SJCRH30 (cell line): ENCODE measurements around the gene KCNJ11. TPM values are rescaled to one million over a fixed set of nuclear protein-coding genes. Genes with fewer than 3 reads are reported as not detected.

Experiments used
- DNase-seq, 2 experiments: peaks; one replicate each; pipeline ENCODE4 v3.0.0-alpha.2; 2015 to 2020
- H3K27ac ChIP-seq: fragments of 250-450 bp; sonication (Bioruptor Pico); 2 replicates; pipeline ENCODE4 v1.5.1; 2020; ENCODE audit warnings: mild to moderate bottlenecking, moderate library complexity
- H3K27me3 ChIP-seq: fragments of 250-450 bp; sonication (Bioruptor Pico); 2 replicates; pipeline ENCODE4 v1.5.1; 2020; ENCODE audit warnings: mild to moderate bottlenecking, moderate library complexity
- H3K36me3 ChIP-seq: fragments of 250-450 bp; sonication (Bioruptor Pico); 2 replicates; pipeline ENCODE4 v1.5.1; 2020; ENCODE audit warnings: mild to moderate bottlenecking, moderate library complexity
- H3K4me1 ChIP-seq: fragments of 250-450 bp; sonication (Bioruptor Pico); 2 replicates; pipeline ENCODE4 v1.5.1; 2020; ENCODE audit warnings: mild to moderate bottlenecking, moderate library complexity
- H3K4me3 ChIP-seq: fragments of 250-450 bp; sonication (Bioruptor Pico); 2 replicates; pipeline ENCODE4 v1.5.1; 2020; ENCODE audit warnings: mild to moderate bottlenecking, moderate library complexity
- H3K9me3 ChIP-seq: fragments of 250-450 bp; sonication (Bioruptor Pico); replicated peaks from 2 replicates; pipeline ENCODE4 v1.5.1; 2020; ENCODE audit warnings: mild to moderate bottlenecking, moderate library complexity
- total RNA-seq: library from RNA; depleted of rRNA; stranded (reverse); fragments of >200 nt; shearing (Covaris generic); gene quantifications from 2 replicates; pipeline ENCODE4 v1.2.3, GENCODE V29; 2014

The KCNJ11 gene
- total RNA-seq, 1 experiment from 2014 or later, result 5.9 TPM

DNA sequence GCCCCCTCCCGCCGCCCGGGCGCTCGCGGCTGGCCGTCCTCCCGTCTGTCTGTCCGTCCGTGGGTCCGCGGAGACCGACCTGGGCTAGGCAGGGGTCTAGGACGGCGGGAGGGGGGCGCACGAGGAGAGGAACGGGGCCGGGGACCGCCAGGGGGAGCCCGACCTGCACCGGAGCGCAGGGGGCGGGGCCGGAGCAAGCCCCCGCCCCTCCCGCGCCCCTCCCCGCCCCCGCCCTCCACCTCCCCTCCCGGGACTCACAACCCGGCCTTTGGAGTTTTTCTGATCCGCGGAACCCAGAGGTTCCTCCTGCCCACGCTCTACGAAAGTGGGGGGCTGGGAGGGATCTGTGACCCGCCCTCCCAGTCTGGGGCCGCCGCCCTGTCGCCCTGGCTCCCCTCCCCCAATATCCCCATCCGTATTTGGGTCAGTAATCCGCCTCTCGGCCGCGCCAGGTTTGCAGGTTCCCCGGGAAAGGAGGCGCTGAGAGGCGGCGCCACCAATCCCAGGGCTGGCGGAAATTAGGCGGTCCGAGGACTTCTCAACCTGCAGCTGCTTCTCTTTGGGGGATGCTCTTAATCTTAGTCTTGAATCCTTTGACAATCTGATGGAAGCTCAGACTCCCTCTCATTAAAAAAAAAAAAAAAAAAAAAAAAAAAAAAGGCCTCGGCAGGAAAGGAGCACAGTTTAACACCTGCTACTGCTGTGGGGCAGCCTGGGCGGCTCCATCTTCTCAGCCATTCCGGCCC lies 925 bp upstream of the KCNJ11 start:
- Histone ChIP-seq H3K36me3 (no peaks in the 10 kb centered on the region), H3K27me3 (no peaks in the 10 kb centered on the region), H3K9me3 (no peaks in the 10 kb centered on the region), H3K27ac (peak overlapping the region; percentile 45; the same call in 1 of the 2 replicates), H3K4me1 (peaks cover 5% of the 10 kb centered on the region; the same call in 1 of the 2 replicates), H3K4me3 (peak overlapping the region; percentile 74)
- DNase-seq, result peak; percentile 81 to 88

DNA sequence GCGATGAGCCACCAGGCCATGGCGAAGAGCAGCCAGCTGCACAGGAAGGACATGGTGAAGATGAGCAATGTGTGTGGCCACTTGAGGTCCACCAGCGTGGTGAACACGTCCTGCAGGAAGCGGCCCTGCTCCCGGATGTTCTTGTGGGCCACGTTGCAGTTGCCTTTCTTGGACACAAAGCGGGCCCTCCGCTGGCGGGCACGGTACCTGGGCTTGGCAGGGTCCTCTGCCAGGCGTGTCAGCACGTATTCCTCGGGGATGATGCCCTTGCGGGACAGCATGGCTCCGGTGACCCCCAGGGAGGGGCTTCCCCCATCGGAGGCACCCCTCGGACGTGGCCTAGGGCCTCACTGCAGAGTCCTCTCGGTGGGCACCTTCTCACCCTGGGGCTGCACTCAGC lies 648 bp downstream of the KCNJ11 start:
- H3K4me1 ChIP-seq, result peaks cover 5% of the 10 kb centered on the region; the same call in 1 of the 2 replicates
- no peaks in the 10 kb centered on the region for H3K27me3 ChIP-seq
- DNase-seq, result no peak
- H3K27ac ChIP-seq, result no peak overlapping the region
- H3K36me3 ChIP-seq, result no peaks in the 10 kb centered on the region
- no peaks in the 10 kb centered on the region for H3K9me3 ChIP-seq
- H3K4me3 ChIP-seq, result no peak overlapping the region

DNA sequence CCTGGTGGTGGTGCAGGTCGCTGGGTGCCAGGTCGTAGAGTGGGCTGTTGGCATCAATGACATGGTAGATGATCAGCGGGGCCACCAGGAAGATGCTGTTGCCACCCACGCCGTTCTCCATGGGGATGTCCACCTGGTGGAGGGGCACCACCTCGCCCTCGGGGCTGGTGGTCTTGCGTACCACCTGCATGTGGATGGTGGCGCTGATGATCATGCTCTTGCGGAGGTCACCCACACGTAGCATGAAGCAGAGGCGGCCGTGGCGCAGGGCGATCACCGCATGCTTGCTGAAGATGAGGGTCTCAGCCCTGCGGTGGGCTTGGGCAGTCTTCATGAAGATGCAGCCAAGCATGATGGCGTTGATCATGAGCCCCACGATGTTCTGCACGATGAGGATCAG lies 1.2 kb downstream of the KCNJ11 start:
- no peaks in the 10 kb centered on the region for H3K9me3 ChIP-seq
- DNase-seq, result no peak
- no peak overlapping the region for H3K4me3 ChIP-seq
- H3K27ac ChIP-seq, result no peak overlapping the region
- H3K4me1 ChIP-seq, result peaks cover 5% of the 10 kb centered on the region; the same call in 1 of the 2 replicates
- no peaks in the 10 kb centered on the region for H3K27me3 ChIP-seq
- H3K36me3 ChIP-seq, result no peaks in the 10 kb centered on the region

DNA sequence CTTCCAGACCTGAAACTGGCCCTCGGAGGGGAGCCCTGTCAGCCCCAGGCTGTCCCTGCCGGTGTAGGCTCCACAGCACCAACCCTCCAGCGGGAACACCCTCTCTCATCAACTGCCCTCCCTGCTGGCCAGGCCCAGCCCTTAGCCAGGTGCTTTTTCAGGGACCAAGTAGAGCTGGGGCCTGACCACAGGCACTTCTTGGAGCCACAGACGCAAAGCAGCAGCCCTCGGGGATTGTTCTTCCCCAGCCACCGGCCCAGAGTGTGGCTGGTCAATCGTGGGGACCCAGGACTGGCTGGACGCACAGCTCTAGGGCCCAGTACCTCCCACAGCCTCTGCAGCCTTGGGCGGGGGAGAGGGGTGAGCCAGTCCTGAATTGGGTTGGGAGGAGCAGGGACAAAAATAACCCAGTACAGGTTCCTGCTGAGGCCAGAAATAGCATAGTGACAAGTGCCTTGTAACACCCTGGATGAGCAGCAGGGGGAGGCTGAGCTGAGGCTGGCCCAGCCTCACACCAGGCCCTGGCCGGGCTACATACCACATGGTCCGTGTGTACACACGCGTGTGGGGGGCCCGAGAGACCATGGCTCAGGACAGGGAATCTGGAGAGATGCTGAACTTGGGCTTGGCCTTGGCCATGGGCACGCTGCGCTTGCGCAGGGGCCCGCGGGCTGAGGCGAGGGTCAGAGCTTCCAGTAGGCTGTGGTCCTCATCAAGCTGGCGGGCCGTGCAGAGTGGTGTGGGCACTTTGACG lies 2.0 kb downstream of the KCNJ11 start:
- Histone ChIP-seq H3K4me3 (no peak overlapping the region), H3K4me1 (peaks cover 5% of the 10 kb centered on the region; the same call in 1 of the 2 replicates), H3K27me3 (no peaks in the 10 kb centered on the region), H3K27ac (no peak overlapping the region), H3K36me3 (no peaks in the 10 kb centered on the region), H3K9me3 (no peaks in the 10 kb centered on the region)
- DNase-seq, result peak; percentile 62 to 74

DNA sequence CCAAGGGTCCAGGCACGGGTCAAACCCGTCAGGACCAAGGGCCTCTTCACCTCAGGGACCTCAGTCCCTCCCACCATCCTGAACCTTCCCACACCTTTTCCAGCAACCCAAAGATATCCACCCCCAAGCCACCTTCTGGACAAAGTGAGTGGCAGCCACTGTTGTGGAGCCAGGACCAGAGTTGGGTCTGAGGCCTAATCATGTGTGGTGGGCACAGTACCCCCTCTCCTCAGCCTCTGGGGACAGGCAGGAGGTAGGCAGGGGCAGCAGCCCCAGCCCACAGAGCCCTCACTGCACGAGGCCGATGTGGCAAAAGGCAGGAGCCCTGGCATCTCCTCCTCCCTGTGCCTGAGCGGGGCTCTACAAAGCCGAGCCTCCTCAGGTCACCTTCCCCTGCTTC lies 2.5 kb downstream of the KCNJ11 start:
- no peak overlapping the region for H3K4me3 ChIP-seq
- H3K27ac ChIP-seq, result no peak overlapping the region
- no peak for DNase-seq
- H3K36me3 ChIP-seq, result no peaks in the 10 kb centered on the region
- peaks cover 5% of the 10 kb centered on the region; the same call in 1 of the 2 replicates for H3K4me1 ChIP-seq
- H3K27me3 ChIP-seq, result no peaks in the 10 kb centered on the region
- H3K9me3 ChIP-seq, result no peaks in the 10 kb centered on the region

DNA sequence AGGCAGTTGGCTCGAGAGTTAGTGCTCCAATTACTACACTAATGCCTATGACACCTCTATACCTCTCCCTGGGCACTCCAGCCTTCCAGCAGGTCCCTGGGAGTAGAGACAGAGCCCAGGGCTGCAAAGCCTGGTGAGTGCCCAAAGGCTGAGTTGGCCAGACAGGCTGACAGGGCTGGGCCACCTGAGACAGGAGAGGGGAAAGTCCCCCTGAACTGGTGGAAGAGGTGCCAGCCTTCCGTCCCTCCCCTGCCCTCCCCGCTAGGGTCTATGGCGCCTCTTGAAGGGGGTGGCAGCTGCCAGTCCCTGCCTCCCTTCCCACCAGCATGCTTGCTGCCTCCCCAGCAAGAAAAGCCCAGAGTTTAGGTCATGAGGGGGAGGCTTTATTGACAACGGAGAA lies 3.0 kb downstream of the KCNJ11 start:
- H3K27me3 ChIP-seq, result no peaks in the 10 kb centered on the region
- no peaks in the 10 kb centered on the region for H3K9me3 ChIP-seq
- H3K4me1 ChIP-seq, result peaks cover 5% of the 10 kb centered on the region; the same call in 1 of the 2 replicates
- H3K4me3 ChIP-seq, result no peak overlapping the region
- no peak overlapping the region for H3K27ac ChIP-seq
- DNase-seq, result no peak
- H3K36me3 ChIP-seq, result no peaks in the 10 kb centered on the region

DNA sequence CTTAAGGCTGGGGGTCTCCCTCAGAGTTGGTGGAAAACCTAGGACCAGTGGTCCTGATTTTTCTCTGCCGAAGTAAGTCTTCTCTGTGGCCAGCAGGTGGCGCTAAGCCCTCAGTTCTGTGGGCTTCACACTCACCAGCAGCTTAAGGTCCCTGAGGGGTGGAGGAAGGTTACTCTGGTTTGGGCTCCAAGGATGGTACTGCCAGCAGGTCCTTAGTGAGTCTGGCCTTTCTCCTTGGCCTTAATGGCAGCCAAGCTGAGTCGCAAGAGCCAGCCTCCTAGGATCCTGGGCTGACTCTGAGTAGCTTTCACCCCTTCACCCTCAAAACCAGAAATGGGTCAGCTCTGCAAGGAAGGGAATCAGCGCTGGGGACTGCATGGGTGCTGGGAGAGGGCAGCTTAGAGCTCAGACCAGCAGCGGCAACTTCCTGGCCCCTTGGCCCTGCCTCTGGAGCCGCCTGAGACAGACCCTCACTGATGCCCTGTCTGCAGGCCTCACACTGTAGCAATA lies 4.4 kb downstream of the KCNJ11 start:
- Histone ChIP-seq H3K27ac (no peak overlapping the region), H3K27me3 (no peaks in the 10 kb centered on the region), H3K4me3 (no peak overlapping the region), H3K36me3 (no peaks in the 10 kb centered on the region), H3K4me1 (no peaks in the 10 kb centered on the region), H3K9me3 (no peaks in the 10 kb centered on the region)
- DNase-seq, result peak; percentile 82 to 97

DNA sequence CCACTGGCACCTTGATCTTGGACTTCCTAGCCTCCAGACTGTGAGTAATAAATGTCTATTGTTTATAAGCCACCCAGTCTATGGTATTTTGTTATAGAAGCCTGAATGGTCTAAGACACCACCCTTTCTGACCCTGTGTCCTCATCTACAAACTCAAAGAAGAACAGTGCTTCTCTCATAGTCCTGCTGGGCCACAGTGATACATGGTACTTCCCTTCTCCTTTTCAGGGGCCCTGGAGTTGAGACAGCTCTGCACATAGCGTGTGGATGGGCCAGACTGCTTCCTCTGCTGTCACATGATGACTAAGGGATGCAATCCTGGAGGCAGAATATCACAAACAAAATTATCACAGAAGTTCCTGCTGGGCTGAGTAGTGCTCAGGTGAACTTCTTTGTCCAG lies 5.0 kb downstream of the KCNJ11 start:
- Histone ChIP-seq H3K27me3 (no peaks in the 10 kb centered on the region), H3K9me3 (no peaks in the 10 kb centered on the region), H3K27ac (no peak overlapping the region), H3K4me3 (no peak overlapping the region), H3K36me3 (no peaks in the 10 kb centered on the region), H3K4me1 (no peaks in the 10 kb centered on the region)
- no peak for DNase-seq

DNA sequence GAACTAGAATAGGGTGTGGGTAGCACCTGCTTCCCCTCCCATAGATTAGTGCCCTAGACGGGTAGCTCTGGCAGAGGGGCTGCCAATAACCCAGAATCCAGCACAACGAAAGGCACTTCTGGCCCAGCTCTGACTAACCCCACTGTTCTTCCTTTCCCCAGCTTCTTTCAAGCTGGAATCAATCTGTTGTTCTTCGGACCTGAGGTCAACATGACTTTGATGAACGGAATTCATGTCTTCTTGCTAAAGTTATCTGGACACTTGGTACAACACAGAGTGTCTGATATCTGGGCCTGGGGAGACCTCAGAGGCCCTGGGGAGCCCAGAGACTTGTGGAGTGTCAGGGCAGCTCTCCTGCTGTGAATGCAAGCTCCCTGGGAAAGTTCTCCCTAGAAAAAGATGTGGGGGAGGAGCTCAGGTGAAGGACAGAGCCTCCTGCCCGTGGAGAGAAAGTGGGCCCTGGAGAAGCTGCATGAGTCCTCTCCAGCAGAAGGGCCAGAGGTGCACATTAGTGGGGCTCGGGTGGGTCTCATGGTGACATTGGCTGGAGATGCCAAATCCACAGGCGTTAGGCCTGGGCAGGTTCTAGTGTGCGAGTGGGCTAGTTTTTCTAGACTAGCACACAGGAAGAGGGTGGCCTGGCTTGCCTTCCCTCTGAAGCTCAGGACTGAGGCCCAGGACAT lies 6.3 kb downstream of the KCNJ11 start:
- H3K4me3 ChIP-seq, result no peak overlapping the region
- no peaks in the 10 kb centered on the region for H3K27me3 ChIP-seq
- H3K4me1 ChIP-seq, result no peaks in the 10 kb centered on the region
- DNase-seq, result no peak
- no peaks in the 10 kb centered on the region for H3K36me3 ChIP-seq
- H3K9me3 ChIP-seq, result no peaks in the 10 kb centered on the region
- no peak overlapping the region for H3K27ac ChIP-seq

DNA sequence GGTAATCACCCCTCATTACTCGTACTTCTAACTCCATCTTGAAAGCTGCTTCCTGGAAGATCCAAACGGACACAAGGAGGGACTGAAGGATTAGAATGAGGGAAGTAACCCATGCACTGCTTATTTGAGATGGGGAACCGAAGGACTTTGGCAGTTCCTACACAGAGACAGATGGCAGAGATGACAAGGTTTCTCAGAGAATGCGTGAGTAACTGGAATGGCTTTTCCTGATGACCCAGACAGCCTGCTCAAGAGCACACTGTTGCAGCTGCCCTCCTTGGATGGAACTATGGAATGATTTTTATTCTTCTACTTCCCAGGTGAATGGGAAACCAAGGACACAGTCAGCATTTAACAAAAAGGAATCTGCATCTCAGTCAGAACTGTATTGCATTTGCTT lies 7.3 kb downstream of the KCNJ11 start:
- no peaks in the 10 kb centered on the region for H3K4me1 ChIP-seq
- H3K27ac ChIP-seq, result no peak overlapping the region
- no peaks in the 10 kb centered on the region for H3K36me3 ChIP-seq
- H3K27me3 ChIP-seq, result no peaks in the 10 kb centered on the region
- DNase-seq, result no peak
- no peak overlapping the region for H3K4me3 ChIP-seq
- H3K9me3 ChIP-seq, result no peaks in the 10 kb centered on the region

DNA sequence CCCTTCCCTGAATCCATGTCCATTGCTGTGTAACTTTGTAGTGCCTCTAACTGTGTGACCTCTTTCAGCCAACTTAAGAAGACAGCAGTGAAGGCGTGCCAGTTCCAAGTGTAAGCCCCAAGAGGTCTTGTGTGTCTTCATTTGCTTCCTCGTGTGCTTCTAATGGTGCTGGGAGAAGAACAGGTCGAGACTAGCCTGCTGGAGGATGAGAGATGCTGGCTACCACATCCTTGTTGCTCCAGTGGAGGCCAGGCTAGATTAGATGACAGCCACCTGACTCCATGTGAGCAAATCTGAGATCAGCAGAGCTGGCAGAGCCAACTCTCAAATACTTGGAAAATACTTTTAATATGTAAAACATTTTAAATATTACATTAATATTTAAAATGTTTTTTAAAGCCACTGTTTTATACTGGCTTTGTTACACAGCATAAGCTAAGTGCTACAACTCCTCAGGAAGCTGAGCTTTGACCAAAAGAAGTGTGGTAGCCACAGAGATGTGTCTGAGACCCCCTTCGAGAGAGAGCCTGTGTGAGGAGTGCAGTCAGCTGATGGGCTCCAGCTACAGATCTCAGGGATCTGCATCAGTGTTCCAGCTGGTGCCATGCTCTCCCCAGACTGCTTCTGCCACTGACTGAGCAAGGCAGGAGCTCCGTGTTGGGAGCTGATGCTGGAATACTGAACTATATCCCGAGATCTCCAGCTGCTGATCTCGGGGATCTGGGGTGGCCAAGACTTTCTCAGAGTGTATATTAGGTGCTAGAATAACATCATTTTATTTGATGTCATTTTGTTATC lies 8.9 kb downstream of the KCNJ11 start:
- Histone ChIP-seq H3K36me3 (no peaks in the 10 kb centered on the region), H3K27ac (no peak overlapping the region), H3K4me1 (no peaks in the 10 kb centered on the region), H3K27me3 (no peaks in the 10 kb centered on the region), H3K4me3 (no peak overlapping the region), H3K9me3 (no peaks in the 10 kb centered on the region)
- DNase-seq, result no peak

DNA sequence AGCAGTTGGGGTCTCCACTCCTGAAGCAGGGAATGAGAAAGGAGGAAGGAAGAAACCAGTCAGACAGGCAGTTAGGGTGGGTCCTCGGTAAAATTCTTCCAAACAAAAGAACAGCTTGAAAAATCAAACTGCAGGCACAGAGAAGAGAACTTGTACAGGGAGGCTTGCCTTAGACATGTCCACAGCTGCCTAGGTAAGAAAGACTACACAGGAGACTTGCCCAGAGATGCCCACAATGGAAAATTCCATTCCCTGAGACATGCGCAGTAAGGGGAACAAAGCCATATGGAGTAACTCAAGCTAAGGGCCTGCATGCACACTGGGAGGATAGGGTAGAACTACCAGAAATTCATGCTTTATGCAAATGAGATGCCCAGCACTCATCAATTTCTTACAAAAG lies 9.8 kb downstream of the KCNJ11 start:
- H3K4me1 ChIP-seq, result no peaks in the 10 kb centered on the region
- no peaks in the 10 kb centered on the region for H3K27me3 ChIP-seq
- H3K9me3 ChIP-seq, result no peaks in the 10 kb centered on the region
- DNase-seq, result no peak
- H3K36me3 ChIP-seq, result no peaks in the 10 kb centered on the region
- no peak overlapping the region for H3K4me3 ChIP-seq
- H3K27ac ChIP-seq, result no peak overlapping the region

DNA sequence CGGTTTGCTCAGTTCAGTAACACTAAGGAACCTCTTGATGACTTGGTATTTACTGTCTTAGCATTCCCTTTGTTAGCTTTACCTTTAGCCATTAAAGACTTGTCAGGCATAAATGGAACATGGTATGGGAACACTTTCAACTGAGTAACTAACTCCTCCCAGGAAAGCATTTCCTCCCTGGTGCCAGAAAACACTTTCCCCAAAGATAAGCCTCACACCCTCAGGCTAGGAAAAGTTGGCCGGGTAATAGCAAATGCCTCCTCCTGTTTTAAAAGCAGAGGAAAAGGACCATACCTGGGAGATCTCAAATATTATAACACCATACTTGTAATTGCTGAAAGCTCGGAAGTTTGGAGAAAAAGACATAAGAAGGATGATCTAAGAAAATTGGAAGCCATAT lies 12.0 kb downstream of the KCNJ11 start:
- no peak overlapping the region for H3K4me3 ChIP-seq
- H3K27me3 ChIP-seq, result no peaks in the 10 kb centered on the region
- H3K9me3 ChIP-seq, result peaks cover 12% of the 10 kb centered on the region; the same call in 1 of the 2 replicates
- H3K27ac ChIP-seq, result no peak overlapping the region
- no peak for DNase-seq
- peaks cover 4% of the 10 kb centered on the region for H3K36me3 ChIP-seq
- H3K4me1 ChIP-seq, result no peaks in the 10 kb centered on the region

DNA sequence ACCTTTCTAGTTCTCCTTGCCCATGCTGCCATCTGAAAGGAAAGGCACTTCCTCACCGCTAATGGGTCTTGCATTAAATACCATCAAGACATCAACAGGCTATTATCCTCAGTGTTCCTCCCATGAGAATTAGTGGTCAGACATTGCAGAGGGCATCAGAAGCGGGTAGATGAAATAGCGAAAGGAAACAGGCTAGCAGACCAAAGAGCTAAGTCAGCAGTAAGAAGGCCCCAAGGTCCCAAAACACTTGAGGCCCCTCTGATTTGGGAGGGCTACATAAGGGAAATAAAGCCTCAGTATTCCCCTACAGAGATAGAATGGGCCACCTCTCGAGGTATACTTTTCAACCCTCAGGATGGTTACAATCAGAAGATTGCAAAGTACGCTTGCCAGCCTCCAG lies 12.9 kb downstream of the KCNJ11 start:
- no peaks in the 10 kb centered on the region for H3K27me3 ChIP-seq
- H3K9me3 ChIP-seq, result peaks cover 22% of the 10 kb centered on the region; the same call in 1 of the 2 replicates
- no peak for DNase-seq
- H3K36me3 ChIP-seq, result peaks cover 10% of the 10 kb centered on the region
- no peak overlapping the region for H3K27ac ChIP-seq
- no peaks in the 10 kb centered on the region for H3K4me1 ChIP-seq
- no peak overlapping the region for H3K4me3 ChIP-seq
